ENCODE measurements around the gene ATG5.
A peak's percentile ranks its signal among the peaks of the same experiment; 100 is the strongest.
"Not testable (repeated sequence)": the region's sequence is repeated elsewhere in the genome, so short reads cannot be mapped to it uniquely, and the experiment has no call there.

Gene ATG5

DNA sequence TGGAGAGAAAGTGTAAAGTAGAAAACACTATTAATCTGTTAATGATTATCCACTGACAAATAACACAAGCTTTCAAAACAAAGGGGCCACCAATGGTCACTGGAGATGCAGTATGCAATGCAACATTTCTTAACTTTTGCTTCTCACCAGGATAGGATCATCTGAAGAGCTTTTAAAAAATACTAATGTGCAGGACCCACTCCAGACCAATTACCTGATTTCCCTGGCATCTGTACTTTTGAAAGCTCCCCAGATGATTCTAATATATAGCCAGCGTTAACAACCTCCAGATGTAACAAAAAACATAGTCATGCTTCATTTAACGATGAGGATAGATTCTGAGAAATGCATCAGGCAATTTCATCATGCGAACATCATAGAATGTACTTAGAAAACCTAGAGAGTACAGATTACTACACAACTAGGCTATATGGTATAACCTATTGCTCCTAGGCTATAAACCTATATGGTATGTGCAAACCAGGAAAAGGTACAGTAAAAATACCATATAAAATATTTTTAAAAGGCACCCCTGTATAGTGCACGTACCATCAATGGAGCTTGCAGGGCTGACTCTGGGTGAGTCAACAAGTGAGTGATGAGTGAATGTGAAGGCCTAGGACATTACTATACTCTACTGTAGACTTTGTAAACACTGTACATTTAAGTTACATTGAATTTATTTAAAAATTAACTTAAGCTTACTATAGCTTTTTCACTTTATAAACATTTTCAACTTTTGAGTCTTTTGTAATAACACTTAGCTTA, 69.2 kb downstream of the ATG5 start:
- DNase-seq: no peak

DNA sequence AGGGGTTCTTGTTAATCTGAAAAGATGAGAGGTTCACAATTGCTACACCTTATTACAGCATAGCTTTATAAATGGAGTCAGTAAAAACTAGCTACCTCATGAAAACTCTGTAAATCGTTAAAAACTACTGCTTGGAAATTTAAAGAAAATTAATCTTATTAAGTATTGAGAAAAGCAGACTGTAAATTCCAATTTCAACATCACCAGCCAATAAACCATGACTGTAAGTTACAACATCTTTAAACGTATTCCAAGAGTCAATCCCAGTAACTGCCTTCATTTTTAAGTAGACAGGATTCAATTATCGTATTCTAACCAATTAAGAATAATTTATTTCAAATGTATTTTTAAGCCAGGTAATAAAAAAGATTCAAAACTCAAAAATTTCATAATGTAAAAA, 70.3 kb downstream of the ATG5 start:
- no peak for DNase-seq

DNA sequence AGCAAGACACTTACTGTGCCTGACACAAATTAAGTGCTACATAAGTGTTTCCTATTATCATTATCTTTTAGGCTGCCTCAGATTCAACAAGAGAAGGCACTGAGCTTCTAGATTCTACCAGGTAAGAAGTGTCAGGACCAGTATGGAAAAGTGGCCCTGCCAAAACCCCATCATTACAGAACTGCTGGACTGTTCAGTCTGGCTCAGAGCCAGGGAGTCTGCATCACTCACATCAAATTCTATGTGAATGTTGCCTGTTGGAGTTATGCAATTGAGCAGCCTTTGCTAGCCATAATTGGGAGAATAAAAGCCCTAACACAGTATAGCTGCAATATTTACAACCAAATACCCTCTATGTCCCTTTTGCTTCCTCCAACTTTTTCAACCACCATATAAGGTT, 70.9 kb downstream of the ATG5 start:
- DNase-seq: no peak

DNA sequence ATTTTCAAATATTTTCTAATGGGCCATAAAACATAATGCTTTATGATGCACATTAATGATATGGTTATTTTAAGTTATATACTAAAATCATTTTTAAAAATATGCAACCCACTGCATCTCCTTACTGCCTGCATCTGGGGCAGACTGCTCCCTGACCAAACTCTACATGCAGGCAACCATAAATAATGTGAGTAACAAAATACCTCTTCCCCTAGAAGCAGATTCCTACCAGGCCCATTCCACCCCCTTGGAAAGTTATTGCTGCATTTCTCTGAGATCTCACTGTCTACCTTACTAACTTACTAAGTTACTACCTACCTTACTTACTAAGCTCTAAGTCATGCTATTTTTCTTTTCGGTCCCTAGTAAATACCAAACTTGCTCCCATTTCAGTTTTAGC, 71.8 kb downstream of the ATG5 start:
- DNase-seq: no peak

- no peak for DNase-seq
Measured at GRCh38 chr6:106253172-106253571, 72.4 kb downstream of the ATG5 start.

DNA sequence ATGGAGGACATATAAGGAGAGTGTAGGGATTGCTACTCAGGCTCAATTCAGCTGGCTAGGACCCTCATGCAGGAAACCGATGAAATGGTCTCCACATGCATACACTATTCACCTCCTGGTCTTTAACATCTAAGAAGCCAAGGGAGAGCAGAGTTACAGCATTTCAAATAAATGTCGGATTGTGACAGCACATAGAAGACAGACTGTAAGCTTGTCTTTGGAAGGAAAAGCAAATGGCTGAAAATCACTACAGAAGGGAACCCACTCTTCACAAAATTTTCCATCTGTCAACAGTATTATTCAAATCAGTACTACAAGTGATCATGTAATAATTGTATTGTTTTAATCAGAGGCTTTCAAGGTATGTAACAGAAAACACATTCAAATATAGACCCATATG, 72.9 kb downstream of the ATG5 start:
- no peak for DNase-seq

DNA sequence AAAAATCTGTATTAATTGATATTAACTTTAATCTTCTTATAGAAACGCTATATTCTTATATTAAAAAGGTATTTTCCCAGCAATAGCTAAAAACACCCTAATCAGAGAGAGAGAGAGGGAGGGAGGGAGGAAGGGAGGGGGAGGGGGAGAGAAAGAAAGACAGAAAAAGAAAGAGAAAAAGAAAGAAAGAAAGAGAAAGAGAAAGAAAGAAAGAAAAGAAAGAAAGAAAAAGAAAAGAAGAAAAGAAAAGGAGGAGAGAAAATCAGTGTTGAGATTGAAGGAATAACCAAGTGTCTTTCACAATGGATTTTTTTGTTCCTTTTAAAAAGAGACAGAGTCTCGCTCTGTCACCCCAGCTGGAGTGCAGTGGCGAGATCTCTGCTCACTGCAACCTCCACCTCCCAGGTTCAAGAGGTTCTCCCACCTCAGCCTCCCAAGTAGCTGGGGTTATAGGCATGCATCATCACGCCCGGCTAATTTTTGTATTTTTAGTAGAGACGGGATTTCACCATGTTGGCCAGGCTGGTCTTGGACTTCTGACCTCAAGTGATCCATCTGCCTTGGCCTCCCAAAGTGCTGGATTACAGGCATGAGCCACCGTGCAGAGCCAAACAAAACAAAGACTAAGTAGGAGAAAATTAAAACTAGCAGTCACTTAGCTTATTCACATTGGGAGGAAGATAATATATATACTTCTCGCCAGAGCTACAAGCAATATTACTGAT, 73.9 kb downstream of the ATG5 start:
- DNase-seq: not testable (repeated sequence)

GRCh38 chr6:106250953-106251352, 74.6 kb downstream of the ATG5 start:
- no peak for DNase-seq

GRCh38 chr6:106249658-106250057, 75.9 kb downstream of the ATG5 start:
- DNase-seq: no peak

GRCh38 chr6:106247733-106248132, 77.8 kb downstream of the ATG5 start:
- DNase-seq: no peak

- DNase-seq: no peak
Measured at GRCh38 chr6:106247293-106247692, 78.3 kb downstream of the ATG5 start.

- no peak for DNase-seq
Measured at GRCh38 chr6:106244931-106245330, 80.6 kb downstream of the ATG5 start.

DNA sequence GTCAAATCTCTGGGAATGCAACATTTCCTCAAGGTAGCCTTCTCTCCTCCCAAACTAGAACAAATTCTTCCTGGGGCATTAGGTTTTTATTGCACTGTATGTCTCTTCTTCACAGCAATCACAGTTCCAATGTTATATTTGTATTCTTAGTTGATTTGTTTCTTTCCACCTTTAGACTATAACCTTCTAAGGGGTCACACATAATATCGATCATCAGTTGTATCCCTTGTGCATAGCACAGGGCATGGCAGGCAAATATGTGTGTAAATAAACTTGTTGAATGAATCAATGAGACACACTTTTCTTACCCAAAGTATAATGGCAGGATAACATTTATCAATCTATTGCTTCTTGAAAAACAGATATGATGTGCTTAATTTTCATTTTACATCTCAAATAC, 81.0 kb downstream of the ATG5 start:
- no peak for DNase-seq

GRCh38 chr6:106243261-106243660, 82.3 kb downstream of the ATG5 start:
- no peak for DNase-seq

GRCh38 chr6:106241498-106241897, 84.1 kb downstream of the ATG5 start:
- no peak for DNase-seq

DNA sequence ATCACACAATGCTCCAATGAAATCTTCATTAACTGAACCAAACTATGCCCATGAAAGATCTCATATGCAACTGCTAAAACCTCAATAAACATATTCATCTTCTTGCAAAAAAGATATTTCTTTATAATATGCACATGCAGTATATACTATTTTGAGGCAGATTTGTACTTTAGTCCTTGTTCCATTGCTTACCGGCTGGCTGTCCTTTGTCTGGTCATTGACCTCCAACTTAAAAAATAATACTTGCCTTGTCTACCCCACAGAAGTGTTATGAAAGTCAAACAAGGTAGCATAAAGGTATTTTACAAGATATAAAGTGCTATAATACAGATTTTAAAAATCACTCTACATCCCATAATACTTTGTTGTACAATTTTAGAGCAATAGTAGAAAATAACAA, 88.3 kb downstream of the ATG5 start:
- no peak for DNase-seq

DNA sequence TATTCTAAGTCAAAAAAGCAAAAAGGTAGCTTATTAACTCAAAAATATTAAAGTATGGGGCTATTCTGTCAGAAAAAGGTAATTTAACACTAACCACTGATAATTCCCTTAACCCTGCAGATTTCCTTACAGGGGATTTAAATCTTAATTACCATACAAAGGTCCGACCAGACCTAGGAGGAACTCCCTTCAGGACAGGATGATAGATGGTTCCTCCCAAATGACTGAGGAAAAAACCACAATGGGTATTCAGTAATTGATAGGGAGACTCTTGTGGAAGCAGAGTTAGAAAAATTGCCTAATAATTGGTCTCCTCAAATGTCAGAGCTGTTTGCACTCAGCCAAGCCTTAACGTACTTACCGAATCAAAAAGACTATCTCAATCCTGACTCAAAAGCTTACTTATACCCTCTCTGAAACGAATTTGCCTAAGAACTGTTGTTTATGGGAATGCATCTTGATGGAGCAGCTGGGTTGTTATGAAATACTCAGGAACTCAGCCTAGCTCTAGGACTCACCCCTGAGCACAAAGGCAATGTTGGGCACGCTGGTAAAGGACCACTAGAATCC, 95.6 kb downstream of the ATG5 start:
- DNase-seq: not testable (repeated sequence)

DNA sequence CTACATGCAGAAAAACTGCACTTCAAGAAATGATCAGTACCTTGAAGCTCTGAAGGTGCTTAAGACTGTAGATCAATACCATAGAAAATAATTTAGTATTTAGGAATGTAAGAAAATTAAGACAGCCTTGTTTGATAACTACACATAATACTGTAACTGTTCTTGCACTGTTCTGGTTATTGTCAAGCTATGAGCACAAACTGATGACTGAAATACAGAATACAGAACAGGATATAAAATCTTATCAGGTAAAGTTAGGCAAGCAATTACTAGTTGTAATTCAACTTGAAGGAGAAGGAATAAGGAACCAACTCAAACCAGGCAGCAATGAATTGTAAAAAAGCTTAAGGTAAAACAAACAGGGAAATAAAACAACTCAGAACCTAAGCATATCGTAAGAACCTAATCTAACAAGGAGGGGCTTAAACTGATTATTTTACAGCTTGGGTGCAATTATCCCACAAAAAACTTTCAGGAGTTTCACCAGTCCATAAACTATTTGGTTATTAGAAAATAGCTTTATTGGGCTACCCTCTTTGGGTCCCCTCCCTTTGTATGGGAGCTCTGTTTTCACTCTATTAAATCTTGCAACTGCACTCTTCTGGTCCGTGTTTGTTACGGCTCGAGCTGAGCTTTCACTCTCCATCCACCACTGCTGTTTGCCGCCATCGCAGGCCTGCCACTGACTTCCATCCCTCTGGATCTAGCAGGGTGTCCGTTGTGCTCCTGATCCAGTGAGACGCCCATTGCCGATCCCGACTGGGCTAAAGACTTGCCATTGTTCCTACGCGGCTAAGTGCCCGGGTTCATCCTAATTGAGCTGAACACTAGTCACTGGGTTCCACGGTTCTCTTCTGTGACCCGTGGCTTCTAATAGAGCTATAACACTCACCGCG, 97.7 kb downstream of the ATG5 start:
- DNase-seq: no peak

DNA sequence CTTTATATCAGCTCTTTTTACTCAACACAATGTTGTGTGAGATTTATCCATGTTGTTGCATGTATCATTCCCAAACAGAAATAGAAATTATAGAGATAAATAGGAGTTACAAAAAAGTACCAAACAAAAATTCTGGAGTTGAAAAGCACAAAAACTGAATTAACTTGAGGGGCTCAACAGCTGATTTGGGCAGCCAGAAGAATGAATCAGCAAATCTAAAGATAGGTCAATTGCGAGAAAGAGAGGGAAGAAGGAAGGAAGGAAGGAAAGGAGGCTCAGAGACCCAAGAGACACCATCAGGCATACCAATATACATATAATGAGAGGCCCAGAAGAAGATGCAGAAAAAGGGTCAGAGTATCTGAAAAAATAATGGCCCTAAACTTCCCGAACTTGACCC, 98.9 kb downstream of the ATG5 start:
- DNase-seq: no peak

GRCh38 chr6:106225581-106225980, 100.0 kb downstream of the ATG5 start:
- no peak for DNase-seq

DNA sequence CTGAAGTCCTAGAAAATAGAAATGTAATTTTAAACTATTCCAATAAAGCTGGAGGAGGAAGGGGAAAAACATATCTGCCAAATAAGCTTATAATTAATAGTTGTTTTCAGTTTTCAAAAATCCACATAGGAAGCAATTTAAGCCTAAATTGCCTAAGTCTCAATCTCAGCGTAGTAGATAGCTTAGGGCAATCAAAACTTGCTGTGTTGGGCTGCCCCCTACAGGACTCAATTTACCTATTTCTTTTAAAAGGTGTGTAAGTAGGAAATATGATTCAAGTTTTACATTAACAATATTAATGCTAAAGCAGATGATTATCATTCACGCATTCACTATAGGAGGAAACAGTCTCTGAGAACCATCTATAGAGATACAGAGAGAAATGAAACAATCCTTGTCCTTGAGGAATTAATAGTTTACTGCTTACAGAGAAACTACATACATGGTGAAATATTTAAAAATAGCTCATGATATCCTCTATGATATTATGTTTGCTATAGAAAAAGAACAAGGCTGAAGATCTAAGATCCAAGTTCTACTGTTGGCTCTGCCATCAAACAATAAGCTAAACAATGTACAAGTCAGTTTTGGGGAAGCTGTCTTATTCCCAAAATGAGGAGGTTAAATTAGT, 102.1 kb downstream of the ATG5 start:
- DNase-seq: peak; percentile 2

GRCh38 chr6:106220485-106220884, 105.1 kb downstream of the ATG5 start:
- DNase-seq: no peak

DNA sequence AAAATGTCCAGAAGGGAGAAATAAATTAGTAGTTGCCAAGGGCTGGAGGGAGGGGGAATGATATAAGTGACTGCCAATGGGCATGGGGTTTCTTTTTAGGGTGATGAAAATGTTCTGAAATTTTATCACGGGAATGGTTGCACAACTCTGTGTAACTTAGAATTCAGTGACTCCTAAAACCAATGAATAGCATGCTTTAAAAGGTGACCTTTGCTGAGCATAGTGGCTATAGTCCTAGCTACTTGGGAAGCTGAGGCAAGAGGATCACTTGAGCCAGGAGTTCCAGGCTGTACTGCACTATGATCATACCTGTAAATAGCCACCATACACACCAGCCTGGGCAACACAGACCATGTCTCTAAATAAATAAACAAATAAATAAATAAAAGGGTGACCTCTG, 109.0 kb downstream of the ATG5 start:
- DNase-seq: no peak

Measured in NCI-H446 treated with DMSO at 0.1 percent for 48 hours (cell line).